ENCODE measurements around the gene BTBD10. TPM values are rescaled to one million over a fixed set of nuclear protein-coding genes. Genes with fewer than 3 reads are reported as not detected.

Gene BTBD10
- total and polyA plus RNA-seq, 2 experiments from 2014 or later = 20.2 to 30.1 TPM

- TF ChIP-seq STAT1 (IDR thresholded peaks at IDR 0.05; ENCODE audit: unreplicated experiment) (no peak), NANOG (IDR thresholded peaks at IDR 0.05; ENCODE audit: borderline replicate concordance) (no peak), EZH2 (IDR thresholded peaks at IDR 0.05; ENCODE audit: low read depth, unreplicated experiment) (no peak), ZNF331 (CRISPR knock-in tag; IDR thresholded peaks at IDR 0.05; ENCODE audit: low read depth) (no peak)
Measured at GRCh38 chr11:13462311-13462900, 616 bp downstream of the BTBD10 start (continued).

- Histone ChIP-seq H3F3A (replicated peaks; ENCODE audit: low read depth) (no peaks in the 10 kb centered on the region), H3K4me2 (no peak overlapping the region), H3K36me3 (ENCODE audit: insufficient read depth) (no peaks in the 10 kb centered on the region), H3K9me2 (ENCODE audit: insufficient read depth) (no peaks in the 10 kb centered on the region), H3K27me3 (ENCODE audit: insufficient read depth) (no peaks in the 10 kb centered on the region), H3K79me2 (replicated peaks; ENCODE audit: insufficient read depth) (peaks cover 57% of the 10 kb centered on the region), H3K27ac (ENCODE audit: low read depth) (no peak overlapping the region), H4K20me1 (replicated peaks; ENCODE audit: insufficient read depth) (0 out of 2 replicates have a peak, but pooled peaks cover 4% of the 10 kb centered on the region), H2AFZ (no peak overlapping the region), H3K4me1 (ENCODE audit: insufficient read depth) (peaks cover 11% of the 10 kb centered on the region; the same call in 1 of the 2 replicates), H3K4me3 (no peak overlapping the region)
- Mint-ChIP-seq H3K36me3 (ENCODE audit: low read depth) (no peaks in the 10 kb centered on the region), H3K4me1 (peaks cover 18% of the 10 kb centered on the region), H3K27me3 (ENCODE audit: insufficient read depth, low read depth, poor library complexity) (peaks cover 13% of the 10 kb centered on the region), H3K9me3 (no peaks in the 10 kb centered on the region; the same call in 2 of the 3 replicates), H3K4me3 (no peak overlapping the region), H3K27ac (no peak overlapping the region)
- no peak for ATAC-seq
- TF ChIP-seq STAT1 (IDR thresholded peaks at IDR 0.05; ENCODE audit: unreplicated experiment) (no peak), JUNB (IDR thresholded peaks at IDR 0.05; ENCODE audit: unreplicated experiment) (no peak), CREB1 (CRISPR knock-in tag; IDR thresholded peaks at IDR 0.05; ENCODE audit: low read depth) (no peak), NANOG (IDR thresholded peaks at IDR 0.05; ENCODE audit: borderline replicate concordance) (no peak), EZH2phosphoT487 (IDR thresholded peaks at IDR 0.05; ENCODE audit: unreplicated experiment) (no peak), ZNF462 (CRISPR knock-in tag; IDR thresholded peaks at IDR 0.05) (no peak), ZNF331 (CRISPR knock-in tag; IDR thresholded peaks at IDR 0.05; ENCODE audit: low read depth) (no peak), POLR2AphosphoS5 (IDR thresholded peaks at IDR 0.05; ENCODE audit: low read depth) (no peak), REST (IDR thresholded peaks at IDR 0.05; ENCODE audit: unreplicated experiment) (no peak), EZH2 (IDR thresholded peaks at IDR 0.05; ENCODE audit: low read depth, unreplicated experiment) (no peak), ETS1 (IDR thresholded peaks at IDR 0.05) (no peak)
- DNase-seq (ENCODE audit: low spot score) = no peak
Measured at GRCh38 chr11:13461291-13461690, 1.7 kb downstream of the BTBD10 start.
